ENCODE measurements around the gene RERE.
A peak's percentile ranks its signal among the peaks of the same experiment; 100 is the strongest.
"Not testable (repeated sequence)": the region's sequence is repeated elsewhere in the genome, so short reads cannot be mapped to it uniquely, and the experiment has no call there.

Gene RERE

GRCh38 chr1:8841395-8841794, 24.0 kb upstream of the RERE start:
- DNase-seq (ENCODE audit: low read depth) = no peak

DNA sequence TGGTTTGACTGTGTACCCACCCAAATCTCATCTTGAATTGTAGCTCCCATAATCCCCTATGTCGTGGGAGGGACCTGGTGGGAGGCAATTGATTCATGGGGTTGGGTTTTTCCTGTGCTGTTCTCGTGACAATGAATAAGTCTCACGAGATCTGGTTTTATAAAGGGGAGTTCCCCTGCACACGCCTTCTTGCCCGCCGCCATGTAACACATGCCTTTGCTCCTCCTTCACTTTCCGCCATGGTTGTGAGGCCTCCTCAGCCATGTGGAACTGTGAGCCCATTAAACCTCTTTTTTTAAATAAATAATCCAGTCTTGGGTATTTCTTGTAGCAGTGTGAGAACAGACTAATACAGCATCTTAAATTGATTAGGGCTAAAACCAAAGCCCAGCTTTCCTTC, 22.6 kb upstream of the RERE start:
- no peak for DNase-seq (ENCODE audit: low read depth)

- DNase-seq (ENCODE audit: low read depth) = no peak
Observed at GRCh38 chr1:8835941-8836643, 18.7 kb upstream of the RERE start.

DNA sequence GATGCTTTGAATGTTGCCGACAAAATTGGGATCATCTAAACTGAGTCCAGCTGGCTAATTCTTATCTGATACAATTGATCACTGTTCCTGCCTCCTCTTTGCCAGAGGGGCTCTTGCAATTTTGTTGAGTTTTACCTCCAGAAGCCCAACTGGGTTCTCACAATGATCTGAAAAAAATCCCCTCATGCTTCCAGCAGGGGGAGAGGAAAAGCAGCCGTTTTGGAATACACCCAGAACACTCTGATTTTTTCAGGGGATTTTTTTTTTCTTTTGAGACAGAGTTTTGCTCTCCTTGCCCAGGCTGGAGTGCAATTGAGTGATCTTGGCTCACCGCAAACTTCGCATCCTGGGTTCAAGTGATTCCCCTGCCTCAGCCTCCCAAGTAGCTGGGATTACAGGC, 13.9 kb upstream of the RERE start:
- DNase-seq (ENCODE audit: low read depth) = no peak

DNA sequence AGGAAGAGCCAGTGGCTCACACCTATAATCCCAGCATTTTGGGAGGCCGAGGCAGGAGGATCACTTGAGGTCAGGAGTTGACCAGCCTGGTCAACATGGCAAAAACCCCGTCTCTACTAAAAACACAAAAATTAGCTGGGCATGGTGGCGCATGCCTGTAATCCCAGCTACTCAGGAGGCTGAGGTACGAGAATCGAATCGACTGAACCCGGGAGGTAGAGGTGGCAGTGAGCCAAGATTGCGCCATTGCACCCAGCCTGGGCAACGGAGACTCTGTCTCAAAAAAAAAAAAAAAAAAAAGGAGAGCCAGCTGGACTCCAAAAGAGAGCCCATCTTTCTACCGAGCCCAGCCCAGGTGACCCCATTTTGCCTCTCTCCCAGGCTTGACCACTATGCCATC, 13.3 kb upstream of the RERE start:
- DNase-seq (ENCODE audit: low read depth) = not testable (repeated sequence)

DNA sequence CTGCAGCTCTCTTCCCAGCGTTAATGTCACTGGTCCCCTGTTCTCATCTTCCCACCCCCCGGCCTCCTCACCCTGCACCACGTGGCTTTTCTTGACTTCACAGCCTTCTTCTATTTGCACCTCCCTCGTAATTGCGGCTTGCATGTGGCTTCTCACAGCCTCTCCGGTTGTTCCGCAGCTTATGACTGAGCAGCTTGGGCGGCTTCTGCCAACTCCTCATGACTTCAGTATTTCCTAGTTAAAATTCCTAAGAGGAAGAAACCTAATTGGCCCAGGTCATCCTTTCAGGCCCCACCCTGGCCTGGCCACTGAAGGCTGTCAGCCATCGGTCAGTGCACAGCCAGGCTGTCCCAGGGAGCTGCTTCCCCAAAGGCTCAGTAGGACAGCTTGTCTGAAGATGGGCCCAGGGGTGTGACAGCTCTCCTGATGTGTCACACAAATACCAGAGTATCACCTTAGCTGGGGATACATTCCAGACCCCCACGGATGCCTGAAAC, 8.6 kb upstream of the RERE start:
- DNase-seq (ENCODE audit: low read depth) = peak; percentile 90

GRCh38 chr1:8823295-8823664, 5.8 kb upstream of the RERE start:
- no peak for DNase-seq (ENCODE audit: low read depth)

DNA sequence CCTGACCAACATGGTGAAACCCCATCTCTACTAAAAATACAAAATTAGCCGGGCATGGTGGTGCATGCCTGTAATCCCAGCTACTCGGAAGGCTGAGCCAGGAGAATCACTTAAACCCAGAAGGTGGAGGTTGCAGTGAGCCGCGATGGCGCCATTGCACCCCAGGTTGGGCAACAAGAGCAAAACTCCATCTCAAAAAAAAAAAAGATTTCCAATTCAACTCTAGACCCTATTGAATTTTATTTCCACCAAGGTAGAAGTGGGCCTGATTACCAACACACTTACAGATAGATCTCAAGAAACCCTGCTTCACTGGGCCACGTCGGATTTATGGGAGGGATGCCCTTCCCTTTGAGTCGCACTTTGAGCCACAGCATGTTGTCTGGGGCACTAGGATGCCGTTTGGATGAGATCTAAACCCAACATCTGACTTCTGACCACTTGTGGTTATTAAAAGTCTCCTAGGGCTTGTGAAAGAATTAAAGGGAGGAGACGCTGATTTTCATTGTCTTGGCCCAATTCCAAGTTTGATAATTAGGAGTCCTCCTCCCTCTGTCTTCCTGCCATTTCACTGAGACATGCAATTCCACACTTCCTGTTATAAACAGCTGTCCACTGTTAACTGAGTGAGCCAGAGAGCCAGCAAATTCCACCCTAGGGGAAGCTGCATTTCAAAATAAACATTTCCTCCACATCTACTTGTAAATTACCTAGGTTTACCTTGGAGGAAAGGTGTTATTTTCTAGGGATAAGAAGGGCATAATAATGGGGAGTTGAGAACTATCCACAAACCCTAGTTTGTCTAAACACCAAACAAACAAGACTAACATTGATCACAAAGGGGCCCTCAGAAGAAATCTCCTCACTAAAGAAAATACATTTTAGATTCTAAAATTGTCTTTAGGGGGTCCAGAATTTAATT, 5.2 kb upstream of the RERE start:
- peak; percentile 97 for DNase-seq (ENCODE audit: low read depth)

GRCh38 chr1:8821084-8821483, 3.6 kb upstream of the RERE start:
- no peak for DNase-seq (ENCODE audit: low read depth)

DNA sequence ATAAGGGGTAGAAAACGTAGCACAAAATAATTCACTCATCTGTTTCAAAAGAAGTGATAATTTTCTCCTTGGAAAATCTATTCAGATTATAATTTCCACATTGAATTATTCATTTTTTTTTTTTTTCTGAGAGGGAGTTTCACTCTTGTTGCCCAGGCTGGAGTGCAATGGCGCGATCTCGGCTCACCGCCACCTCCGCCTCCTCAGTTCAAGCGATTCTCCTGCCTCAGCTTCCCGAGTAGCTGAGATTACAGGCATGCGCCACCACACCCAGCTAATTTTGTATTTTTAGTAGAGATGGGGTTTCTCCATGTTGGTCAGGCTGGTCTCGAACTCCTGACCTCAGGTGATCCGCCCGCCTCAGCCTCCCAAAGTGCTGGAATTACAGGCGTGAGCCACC, 1.3 kb upstream of the RERE start:
- not testable (repeated sequence) for DNase-seq (ENCODE audit: low read depth)

DNA sequence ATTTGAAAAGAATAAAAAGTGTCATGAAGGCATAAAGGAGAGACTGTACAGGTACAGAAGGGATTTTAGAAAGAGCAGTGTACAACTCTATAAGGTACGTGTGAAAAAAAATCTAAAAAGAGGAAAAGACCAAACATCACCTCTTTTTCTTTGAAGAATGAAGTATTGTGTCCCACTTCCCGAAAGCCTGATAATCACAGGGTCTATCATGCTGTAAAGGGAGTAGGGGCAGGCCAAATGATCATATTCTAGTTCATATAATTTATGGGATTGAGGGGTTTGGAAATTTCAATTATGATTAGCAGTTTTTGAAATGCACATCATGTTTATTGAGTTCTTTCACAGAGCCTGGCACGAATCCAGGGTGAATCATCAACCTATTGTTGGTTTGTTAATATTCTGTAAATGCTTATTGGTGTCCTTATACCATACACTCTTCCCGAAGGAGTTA, 910 bp upstream of the RERE start:
- peak; percentile 46 for DNase-seq (ENCODE audit: low read depth)

DNA sequence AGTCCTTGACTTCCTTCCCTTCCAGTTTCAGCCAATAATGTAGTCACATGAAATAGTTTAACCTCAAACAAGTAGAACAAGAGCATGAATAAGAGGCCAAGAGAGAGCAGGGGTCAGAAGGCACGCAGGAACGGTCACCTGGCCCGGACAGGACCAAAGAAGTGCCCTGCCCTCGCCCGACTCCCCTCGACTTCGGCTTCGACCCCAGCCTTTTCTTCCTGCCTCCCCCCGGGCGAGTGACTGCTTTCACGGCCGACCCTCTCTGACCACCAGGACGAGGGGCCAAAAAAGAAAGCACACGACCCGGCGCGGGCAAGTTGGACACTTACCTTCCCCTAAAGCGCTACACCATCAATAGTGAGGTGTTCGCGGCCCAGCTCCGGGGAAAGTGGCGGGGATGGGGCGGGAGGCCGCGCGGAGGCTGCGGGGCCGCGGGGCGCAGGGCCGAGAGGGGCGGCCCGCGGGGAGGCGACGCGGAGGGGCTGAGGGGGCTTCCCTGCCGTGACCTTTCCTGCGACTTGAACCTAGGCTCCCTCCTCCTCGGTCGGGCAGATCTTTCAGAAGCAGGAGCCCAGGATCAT, 519 bp downstream of the RERE start:
- DNase-seq (ENCODE audit: low read depth) = no peak

DNA sequence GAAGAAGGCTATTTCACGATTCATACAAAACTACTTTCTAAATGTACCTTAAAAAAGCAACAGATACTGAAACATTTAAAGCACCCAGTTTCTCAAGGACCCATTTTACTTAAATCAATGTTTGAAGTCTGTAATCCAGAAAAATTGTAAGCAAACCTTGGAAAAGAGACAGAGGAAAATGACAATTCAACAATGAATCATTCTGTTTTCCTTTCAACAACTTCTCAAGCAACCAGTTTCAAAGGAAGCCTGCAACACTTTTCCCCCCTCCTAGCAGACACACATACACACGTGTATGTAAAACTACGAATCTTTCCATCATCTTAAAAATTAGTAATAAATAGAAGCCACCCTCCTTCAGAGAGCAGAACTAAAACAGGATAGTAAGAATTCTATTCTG, 1.2 kb downstream of the RERE start:
- DNase-seq (ENCODE audit: low read depth) = no peak

DNA sequence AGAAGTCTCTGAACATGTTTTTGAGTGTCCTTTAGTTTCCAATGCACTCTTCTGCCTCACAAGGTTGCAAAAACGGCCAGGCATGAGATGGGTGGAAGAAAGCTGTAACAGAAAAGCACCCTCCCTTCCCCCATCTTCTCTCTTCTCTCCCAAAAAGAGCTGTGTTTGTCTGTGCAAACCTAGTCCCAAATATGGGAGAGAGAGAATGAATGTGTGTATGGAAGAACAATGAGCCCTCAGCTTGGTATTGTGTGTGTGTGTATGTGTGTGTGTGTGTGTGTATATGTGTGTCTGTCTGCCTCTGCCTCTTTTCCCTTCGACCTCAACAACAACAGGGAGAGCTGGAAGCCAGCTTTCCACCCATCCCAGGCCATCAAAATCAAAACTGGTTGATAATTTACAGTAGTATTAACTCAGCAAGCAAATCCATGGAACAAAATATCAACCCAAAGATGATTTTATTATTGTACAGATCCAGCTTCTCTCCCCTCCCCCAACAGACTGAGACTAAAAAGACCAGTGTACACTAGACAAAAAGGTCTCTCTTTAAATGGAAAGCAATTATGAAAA, 1.8 kb downstream of the RERE start:
- no peak for DNase-seq (ENCODE audit: low read depth)

DNA sequence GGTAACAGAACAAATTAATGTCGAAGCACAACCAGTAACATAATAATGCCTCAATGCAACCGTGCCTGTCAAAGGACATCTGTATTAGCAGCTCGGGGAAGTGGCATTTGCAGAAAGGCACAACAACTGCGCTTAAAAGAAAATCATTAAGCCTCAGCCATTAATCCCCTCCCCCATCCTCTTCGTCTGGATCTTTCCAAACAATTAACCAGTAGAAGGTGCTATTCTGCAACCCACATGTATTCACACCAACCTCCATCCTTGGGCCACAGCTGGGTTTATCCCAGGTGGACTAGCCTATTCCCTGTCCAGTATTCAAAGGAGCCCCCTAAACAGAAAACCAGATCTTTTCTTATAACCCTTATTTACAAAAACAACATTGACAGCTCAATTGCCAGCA, 2.6 kb downstream of the RERE start:
- DNase-seq (ENCODE audit: low read depth) = no peak

GRCh38 chr1:8813991-8814390, 3.4 kb downstream of the RERE start:
- DNase-seq (ENCODE audit: low read depth) = no peak

DNA sequence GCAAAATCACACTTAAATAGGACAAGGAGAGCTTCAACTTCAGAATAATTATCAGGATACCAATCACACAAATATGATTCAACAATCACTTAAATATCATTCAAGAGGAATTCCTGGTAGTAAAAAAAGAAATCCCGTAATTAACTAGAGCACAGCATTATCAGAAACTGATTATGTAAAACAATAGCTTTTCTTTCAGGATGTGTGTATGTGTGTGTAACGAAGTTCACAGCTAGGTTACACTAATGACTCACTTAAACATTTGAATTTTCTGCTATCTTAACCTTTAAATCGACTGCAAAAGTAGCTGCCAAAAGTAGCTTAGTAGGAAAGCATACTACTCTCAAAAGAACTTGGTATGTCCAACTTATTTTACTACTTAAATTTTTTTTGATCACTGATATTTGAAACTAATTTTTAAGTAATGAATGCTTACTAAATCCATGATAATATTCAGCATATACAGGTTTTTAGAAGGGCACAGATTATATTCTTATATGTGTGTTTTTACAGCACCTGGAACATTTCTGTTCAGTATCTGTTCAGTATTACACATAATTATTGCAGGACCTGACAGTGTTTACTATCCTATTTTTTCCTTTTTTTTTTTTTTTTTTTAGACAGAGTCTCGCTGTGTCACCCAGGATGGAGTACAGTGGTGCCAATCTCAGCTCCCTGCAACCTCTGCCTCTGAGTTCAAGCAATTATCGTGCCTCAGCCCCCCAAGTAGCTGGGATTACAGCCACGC, 4.2 kb downstream of the RERE start:
- no peak for DNase-seq (ENCODE audit: low read depth)

- no peak for DNase-seq (ENCODE audit: low read depth)
Observed at GRCh38 chr1:8812081-8812480, 5.4 kb downstream of the RERE start.

DNA sequence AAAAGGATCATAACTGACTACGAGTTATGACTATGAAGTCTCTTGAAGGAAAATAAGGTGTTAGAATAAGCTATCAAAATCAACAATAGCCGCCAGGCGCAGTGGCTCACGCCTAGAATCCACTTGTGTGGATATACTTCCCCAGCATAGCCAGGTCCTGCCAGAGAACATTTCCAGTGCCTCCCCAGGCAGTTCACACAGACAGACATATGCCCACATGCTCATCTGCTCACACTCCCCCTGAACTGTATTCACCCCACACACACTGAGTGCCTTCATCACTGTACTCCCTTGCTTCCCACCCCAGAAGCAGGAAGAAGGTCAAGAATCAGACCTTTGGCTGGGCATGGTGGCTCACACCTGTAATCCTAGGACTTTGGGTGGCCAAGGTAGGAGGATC, 6.5 kb downstream of the RERE start:
- DNase-seq (ENCODE audit: low read depth) = no peak

DNA sequence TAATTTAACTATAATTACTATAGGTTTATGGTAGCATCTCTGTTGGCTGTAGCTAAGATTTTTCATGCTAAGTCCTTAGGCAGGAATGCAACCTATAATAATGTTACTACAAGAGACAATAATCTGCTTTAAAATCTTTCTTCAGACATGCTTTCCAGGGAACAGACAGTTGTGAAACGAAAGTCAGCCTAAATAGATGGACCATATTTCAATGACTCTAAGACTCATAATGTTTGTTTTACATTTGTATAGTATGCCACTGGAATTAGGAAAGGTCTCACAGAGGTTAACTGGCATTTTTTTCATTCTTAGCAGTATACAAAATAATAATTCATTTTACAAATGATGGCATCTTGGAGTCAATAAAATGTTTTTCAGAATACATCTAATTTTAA, 8.1 kb downstream of the RERE start:
- DNase-seq (ENCODE audit: low read depth) = no peak

- no peak for DNase-seq (ENCODE audit: low read depth)
Observed at GRCh38 chr1:8807004-8807403, 10.4 kb downstream of the RERE start.

- DNase-seq (ENCODE audit: low read depth) = no peak
Observed at GRCh38 chr1:8800416-8800815, 17.0 kb downstream of the RERE start.
